Dermis microvascular lymphatic vessel endothelial cell (primary cell): ENCODE data around the gene THSD7B. TPM values are rescaled to one million over a fixed set of nuclear protein-coding genes. Genes with fewer than 3 reads are reported as not detected.
"Not testable (repeated sequence)": the region's sequence is repeated elsewhere in the genome, so short reads cannot be mapped to it uniquely, and the experiment has no call there.

ENCODE experiments used
- DNase-seq, 2 donors: peaks; one replicate each; pipeline versions ENCODE4 v3.0.0 to v3.0.0-alpha.2; 2010; ENCODE audit warnings: low read depth in 2 of 2
- total RNA-seq: library from RNA; depleted of rRNA; stranded (reverse); fragments of >200 nt; gene quantifications from 2 replicates; pipeline ENCODE4 v1.2.1, GENCODE V29; 2014

THSD7B gene
- total RNA-seq, 1 donor from 2014 or later: not detected

DNA sequence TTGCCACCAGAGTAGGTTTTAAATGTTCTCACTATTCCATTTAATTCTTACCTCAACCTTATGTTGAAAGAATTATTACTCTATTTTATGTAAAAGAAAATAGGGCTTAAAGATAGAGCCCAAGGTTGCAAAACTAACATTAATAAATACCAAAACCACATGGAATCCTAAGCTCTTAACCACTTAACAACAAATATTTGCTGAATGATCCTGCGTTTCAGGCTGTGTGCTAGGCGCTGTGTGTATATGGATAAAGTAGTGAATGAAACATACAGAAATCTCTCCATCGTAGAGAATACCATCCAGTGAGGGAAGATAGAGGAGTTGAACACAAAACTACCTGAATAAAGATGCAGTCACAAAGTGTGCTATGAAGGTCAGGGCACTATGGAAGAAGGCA lies 485.1 kb downstream of the THSD7B start:
- DNase-seq: no peak

DNA sequence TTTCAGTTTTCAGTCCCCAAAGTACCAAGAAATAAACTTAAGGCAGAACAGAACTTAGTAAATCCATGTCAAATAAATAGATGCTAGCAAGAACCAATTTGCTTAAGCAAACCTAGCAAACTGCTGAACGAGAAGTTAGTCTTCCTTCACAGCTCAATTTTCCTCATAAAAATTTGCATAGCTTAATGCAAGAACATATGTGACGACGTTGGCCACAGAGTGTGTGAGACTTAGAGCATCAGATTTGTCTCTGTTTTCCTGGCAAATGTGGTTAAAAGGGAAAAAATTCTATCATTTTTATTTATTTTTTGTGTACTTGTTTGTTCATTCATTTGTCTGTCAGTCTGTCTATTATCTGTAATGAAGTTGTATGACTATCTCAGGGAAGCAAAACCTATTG lies 485.7 kb downstream of the THSD7B start:
- no peak for DNase-seq

DNA sequence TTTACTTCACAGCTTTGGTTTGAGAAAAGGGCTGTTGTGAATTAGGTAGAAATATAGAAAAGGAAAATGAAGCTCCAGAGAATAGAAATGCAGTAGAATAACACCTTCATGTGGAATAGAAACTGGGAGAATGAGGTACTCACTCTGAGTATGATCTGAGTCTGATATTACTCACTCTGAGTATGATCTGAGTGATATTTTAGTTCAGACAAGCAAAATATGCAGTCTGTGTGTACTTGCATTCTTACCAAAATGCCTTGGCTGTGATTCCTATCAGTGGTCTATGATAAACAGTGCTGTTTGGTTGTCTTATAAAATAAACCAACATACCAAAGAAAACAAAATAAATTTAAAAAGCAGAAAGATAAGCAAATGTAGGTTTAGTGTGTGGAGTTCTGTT lies 487.6 kb downstream of the THSD7B start:
- DNase-seq: no peak

DNA sequence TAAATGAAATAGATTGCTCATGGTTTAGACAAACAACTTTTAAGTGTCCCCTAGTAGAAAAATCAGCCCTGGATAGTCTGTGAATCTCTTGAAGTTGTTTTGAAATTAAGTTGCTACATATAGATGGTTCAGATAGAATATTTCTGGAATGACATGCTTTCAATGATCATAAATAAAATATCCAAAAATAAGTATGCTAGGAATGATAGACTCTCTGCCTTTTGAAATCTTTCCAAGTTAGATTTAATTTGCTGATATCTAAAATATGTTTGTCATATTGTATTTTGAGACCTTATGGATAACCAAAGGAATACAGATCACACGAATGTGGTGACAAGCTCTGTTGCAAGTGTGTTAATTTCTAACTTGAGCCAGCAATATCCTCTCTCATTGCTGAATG lies 488.7 kb downstream of the THSD7B start:
- no peak for DNase-seq

DNA sequence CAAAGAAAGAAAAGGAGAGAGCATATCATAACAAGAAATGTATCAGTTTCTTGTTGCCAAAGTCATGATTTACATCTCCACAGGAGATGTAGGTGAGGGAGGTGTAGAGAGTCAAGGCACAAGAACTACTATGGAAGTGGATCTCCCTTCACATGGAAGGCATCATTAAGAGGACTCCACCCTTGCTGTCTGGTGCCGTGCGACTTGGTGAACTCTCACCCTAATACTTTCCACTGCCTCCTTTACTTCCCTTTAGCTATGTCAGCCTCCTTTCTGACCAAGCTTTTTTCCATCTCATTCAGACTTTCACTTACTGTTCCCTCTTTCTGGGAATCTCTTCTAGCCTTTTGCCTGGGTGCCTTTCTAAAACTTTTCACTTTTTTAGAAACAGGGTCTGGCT lies 490.0 kb downstream of the THSD7B start:
- no peak for DNase-seq

DNA sequence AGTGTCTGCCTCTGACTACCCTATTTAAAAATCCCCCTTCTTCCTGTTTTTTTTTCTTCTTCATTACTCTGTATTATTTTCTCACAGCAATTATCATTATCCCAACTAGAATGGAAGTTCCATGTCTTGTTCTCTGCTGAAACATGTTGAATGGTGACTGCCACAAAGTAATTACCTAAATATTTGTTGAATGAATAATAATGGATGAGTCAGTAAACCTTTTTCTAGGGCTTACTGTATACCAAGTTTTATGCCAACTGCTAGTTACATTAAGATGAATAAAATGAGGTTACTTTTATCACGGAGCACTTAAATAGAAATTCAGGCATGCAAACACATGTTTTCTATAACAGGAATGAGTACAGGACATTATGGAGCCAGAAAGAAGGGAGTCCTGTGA lies 490.6 kb downstream of the THSD7B start:
- no peak for DNase-seq

DNA sequence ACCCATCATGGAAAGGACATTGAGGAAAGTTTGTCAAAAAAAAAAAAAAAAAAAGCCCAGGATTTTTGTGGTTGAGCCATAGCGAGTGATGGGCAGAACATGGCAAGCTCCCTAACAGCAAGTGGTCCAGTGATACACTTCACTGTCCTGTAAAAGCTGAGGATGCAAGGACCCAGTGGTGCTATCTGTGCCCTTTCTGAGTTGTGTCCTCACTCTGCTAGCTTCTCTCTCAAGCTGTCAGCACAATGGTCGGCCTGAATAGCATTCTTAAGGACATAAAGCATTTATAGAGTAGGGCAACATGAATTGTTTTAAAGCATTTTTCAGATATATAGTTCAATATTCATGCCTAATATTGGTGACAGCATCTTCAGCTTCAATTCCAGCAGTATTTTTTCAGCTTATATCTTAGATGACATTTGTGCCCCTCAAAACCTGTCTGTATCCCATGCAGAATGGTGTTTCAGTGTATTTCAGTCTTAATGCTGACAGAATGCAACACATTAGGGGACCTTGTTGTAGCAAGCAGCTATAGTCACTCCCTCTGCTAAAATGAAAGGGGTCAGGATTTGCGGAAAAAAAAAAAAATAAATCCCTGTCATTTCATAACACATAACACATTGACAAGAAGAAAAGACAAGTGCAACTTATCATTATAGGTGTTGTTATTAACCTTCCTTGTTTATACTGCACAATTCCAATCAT lies 496.7 kb downstream of the THSD7B start:
- no peak for DNase-seq

DNA sequence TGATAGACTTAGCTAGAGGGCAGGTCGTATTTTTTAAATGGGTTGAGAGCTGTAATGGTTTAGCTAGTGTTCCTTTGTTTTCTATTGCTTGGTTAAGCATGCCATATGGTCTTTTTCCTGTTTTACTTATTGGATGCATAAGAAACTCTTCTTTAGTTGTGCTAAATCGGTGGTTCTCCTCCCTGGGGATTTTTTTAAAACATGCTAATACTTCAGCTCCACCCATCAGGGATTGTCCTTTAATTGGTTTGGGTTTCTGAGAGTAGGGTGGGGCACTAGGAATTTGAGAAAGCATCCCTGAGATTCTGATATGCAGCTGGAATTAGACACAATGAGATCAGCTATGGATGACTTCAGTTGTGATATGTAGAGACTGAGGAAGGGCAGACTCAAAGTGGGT lies 497.2 kb downstream of the THSD7B start:
- no peak for DNase-seq

DNA sequence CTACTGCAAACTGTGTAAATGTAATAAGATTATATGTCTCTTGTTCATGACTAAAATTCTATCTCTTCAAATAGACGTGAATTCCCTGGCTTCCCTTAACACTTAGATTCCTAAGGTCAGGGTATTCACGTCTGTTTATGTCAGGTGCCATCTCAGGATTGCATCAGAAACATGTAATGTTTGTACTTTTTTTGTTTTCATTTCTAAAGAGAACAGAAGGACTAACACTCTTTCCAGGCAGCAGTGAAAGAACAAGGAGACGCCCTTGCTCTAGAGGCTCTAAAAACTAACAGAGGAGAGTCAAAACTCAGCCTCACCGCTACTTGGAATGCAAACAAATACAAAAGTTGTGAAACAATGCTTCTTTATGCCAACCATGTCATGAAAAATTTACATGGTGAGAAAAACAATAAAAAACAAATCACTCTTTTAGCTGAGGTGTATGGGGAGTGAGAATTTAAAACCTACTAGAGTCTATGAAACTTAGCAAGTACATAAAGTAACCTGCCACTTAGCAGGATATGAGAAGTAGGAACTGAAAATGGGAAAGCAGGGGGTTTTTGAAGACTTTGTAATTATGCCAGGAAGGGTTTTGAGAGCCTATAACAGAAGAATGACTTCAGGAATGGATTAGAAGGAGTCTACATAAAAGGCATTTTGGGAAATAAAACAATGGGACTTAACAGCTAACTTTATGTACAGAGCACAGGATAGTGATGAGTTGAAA lies 522.7 kb downstream of the THSD7B start:
- no peak for DNase-seq

DNA sequence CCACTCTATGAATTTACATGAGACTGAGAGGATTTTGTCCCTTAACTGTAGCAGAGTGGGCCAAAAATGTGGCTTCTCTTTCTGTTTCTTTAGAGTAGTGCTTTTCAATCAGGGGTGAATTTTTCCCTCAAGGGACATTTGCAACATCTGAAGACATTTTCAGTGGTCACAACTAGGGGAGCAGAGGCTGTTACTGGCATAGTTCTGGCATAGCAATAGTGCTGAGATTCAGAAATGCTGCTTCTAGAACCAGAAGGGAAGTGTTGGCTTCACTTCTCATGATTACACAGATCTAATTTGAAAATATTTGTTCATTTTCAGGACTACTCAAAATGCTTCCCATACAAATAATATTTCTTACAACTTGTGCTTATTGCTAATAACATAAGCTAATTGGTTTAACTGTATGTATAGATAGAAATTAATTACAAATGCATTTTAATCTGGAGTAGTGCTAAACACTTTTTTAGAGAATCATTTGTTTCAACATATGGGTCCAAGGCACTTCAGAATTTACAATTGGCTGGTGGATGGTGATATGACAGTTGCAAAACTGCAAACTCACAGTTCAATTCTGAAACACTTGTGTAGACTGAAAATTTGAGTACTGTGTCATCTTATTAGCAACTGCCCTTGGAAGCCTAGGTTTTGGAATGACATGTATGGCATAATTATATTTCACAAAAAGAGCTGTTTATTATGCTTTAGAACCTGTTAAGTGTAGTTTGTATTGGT lies 526.7 kb downstream of the THSD7B start:
- DNase-seq: no peak

DNA sequence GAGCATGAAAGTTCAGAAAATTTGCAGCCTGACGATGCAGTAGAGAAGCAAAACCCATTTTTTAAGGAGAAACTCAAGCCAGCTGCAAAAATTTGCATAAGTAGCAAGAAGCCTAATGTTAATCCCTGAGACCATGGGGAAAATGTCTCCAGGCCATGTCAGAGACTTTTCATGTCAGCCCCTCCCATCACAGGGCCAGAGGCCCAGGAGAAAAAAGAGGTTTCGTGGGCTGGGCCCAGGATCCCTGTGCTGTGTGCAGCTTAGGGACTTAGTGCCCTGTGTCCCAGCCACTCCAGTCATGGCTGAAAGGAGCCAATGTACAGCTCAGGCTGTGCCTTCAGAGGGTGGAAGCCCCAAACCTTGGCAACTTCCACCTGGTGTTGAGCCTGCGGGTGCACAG lies 533.0 kb downstream of the THSD7B start:
- DNase-seq: no peak

DNA sequence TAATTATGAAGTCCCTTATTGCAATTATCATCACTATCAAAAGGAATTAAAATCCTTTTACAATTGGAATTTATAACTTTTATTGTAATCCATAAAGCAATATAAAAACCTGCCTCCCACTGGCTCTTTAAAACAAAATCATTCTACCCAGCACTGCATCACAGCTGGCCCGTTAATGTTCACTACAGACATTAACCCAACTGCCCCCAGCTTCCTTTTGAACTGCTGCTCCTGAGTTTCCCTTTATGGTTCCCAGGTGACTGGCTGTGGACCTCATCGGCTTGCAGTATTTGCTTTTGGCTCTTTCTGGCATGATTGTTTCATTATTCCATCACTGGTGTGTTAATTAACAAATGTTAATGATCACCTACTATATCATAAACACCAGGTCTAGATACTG lies 535.6 kb downstream of the THSD7B start:
- DNase-seq: no peak

DNA sequence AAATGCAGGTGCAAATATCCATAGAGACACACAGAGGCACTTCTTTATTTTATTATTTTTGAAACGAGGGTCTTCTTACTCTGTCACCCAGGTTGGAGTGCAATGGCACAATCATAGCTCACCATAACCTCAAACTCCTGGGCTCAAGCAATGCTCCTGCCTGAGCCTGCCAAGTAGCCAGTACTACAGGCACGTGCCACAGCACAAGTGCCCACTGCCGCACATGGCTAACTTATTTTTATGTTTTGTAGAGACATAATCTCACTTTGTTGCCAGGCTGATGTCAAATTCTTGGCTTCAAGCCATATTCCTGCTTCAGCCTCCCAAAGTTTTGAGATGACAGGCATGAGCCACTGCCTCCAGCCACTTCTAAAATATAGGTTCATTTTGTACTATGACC lies 537.6 kb downstream of the THSD7B start:
- no peak for DNase-seq

DNA sequence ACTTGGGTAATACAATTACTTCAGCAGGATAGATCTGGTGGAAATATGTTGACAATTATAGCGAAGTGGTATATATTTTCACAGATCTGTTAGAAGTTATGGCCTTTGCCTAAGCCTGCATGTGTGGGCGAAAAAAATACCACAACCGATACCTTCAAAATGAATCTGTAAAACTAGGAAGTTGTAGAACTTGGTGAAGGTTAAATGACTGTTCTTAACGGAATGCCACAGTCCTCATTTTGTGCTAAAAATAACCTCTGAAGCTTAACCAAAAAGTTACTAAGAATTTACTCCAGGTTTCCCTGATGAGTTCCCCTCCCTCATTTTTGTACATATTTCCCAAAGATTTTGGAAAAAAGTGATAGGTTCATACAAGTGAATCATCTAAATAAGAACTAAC lies 550.7 kb downstream of the THSD7B start:
- no peak for DNase-seq

DNA sequence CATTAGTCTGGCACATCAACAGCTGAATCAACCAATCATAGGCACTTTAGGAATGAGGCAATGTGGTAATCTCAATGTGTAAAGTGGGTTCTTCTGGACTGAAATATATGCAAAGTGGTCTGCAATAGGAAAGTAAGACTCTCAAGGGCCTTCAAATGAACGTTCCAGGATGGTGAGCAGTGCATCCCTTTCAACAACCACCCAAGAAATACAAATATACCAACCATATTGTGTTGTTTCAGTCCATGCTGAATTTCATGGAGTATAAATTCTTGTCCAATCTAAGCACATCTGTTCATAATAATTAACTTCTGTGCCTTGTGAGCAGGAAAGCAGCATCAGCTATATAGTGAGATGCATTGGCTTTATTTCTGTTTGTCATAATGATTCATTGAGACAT lies 556.2 kb downstream of the THSD7B start:
- DNase-seq: no peak

DNA sequence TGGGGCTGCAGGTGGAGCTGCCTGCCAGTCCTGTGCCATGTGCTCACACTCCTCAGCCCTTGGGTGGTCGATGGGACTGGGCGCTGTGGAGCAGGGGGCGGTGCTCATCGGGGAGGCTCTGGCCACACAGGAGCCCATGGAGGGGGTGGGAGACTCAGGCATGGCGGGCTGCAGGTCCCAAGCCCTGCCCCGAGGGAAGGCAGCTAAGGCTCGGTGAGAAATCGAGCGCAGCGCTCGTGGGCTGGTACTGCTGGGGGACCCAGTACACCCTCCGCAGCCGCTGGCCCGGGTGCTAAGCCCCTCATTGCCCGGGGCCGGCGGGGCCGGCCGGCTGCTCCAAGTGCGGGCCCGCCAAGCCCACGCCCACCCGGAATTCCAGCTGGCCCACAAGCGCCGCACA lies 566.2 kb downstream of the THSD7B start:
- DNase-seq: not testable (repeated sequence)

DNA sequence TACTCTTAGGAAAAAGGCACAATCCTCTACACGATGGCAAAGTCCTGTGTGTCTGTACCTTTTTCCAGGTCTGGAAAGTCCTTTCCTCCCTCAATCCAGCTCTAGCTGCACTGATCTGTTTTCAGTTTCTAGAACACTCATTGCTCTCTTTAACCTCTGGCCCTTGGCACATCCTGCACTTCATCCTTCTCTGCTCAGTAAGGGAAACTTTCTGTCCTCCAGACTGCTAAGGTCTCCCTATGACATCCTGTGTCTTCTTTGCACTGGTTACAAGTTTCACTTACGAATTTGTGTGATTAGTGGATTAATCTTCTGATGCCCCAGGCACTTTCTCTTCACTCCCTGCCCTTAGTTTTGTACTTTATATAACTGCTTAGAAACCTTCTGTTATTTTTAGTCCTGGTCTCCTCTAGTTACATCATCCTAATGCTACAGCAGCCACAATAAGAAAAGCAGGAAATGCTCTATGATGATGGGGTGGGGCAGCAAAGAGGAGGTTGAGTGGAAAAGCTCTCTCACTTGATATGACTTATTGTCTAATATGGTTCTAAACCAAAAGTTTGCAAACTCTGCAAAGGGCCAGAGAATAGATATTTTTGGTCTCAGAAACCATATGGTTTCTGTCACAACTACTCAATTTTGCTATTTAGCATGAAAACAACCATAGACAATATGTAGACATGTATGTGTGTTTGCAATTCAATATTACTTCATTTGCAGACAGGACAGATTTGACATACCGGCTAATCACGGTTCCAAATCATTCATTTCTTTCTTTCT lies 568.2 kb downstream of the THSD7B start:
- no peak for DNase-seq

DNA sequence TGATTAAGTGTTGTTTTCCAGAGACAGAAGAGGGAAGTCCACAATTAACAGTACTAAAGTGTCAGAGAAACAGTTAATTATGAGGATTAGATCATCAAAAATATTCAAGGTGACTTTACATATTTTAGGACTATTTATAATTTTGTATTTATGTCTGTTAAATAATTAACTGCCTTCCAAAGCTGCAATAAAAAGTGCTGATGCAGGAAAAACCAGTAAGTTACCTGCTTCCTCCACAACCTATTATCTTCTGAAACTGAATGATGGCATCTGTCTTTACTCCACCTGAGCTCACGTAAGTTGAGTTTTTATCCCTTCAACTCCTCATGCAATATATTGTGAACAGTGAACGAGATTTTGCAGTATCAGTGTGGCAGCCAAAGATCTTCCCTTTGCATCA lies 570.7 kb downstream of the THSD7B start:
- no peak for DNase-seq

DNA sequence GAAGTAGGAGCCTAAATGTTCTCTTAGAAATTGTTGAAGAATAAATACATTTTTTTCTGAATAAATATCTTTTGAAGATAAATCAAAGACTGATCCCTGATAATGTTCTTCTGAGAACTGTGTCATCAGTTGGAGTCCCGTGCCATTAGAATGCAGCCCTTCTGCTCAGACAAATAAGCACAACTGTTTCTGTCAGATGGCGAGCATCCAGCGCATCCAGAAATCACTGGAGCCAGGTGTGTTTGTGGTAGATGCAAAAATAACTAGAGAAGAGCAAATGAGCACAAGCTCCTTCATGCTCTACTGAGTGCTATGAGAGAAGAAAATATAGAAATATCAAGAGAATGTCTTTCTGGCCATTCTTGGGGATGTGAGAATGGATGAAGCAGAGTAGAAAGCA lies 573.7 kb downstream of the THSD7B start:
- no peak for DNase-seq

DNA sequence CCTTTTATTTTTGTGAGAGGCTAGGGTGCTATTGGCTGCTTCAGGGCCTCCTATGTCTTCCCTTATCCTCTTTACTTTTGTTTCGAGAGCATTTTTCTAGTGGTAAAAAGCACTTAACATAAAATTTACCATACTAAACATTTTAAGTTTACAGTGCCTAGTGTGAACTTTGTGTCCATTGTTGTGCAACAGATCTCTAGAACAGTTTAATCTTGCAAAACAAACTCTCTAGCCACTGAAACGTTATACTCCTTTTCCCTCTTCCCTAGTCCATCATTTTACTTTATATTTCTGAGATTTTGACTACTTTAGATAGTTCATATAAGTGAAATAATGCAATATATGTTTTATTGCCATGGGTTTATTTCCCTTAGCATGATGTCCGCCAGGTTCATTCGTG lies 580.6 kb downstream of the THSD7B start:
- no peak for DNase-seq

DNA sequence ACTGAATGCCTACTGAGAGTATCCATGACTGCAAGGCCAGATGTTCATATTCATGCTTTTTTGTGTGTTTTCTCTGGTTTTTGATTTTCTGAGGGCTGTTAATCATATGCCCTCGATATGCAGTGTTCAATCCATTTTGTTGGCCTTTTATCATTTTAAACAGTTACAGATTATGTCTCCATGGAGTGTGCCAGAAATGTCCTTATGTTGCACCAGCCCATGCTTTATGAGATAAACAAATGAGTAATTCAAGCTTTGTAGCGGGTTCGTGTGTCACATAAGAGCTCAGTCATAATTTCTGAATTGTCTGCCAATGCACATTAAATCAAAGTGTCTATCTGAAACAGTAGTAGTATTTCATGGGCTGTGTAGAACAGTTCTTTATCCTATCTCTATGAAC lies 583.0 kb downstream of the THSD7B start:
- DNase-seq: no peak

DNA sequence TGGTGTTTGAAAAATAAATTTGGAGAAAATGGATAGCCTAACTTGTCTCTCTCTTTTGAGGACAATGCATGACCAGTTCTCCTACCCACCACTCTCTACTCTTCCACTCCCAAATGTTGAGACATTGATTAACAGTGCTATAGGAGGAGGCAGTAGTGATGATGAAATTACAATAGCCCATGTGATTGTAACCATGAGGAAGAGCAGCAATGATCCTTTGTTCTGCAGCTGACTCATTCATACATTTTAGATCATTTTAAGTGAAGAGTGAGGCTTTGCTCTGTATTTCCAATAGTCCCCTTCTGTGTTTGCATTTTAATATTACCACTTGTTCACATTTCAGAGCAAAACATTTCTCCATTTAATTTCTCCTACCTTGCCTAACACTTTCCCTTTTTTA lies 592.3 kb downstream of the THSD7B start:
- no peak for DNase-seq
